Measurements from ENCODE around the gene ZNF132.

Gene ZNF132

GRCh38 chr19:58428617-58429016 is 11.3 kb downstream of the ZNF132 start:
- H3K4me3 Mint-ChIP-seq, result no peak overlapping the region
- peaks cover 13% of the 10 kb centered on the region for H3K27me3 Mint-ChIP-seq (ENCODE audit: low read depth, poor library complexity)
- peaks cover 86% of the 10 kb centered on the region for H3K36me3 Mint-ChIP-seq (ENCODE audit: low read depth)
- DNase-seq, result no peak
- H3K9me3 Mint-ChIP-seq, result peaks cover 95% of the 10 kb centered on the region
- TF ChIP-seq CTCF (IDR thresholded peaks at IDR 0.05), result no peak
- H3K27ac Mint-ChIP-seq, result no peak overlapping the region
- no peaks in the 10 kb centered on the region for H3K4me1 Mint-ChIP-seq

GRCh38 chr19:58417071-58417470 is 22.9 kb downstream of the ZNF132 start:
- Mint-ChIP-seq H3K9me3 (peaks cover 67% of the 10 kb centered on the region), H3K36me3 (ENCODE audit: low read depth) (peaks cover 83% of the 10 kb centered on the region), H3K4me3 (no peak overlapping the region), H3K27me3 (ENCODE audit: low read depth, poor library complexity) (no peaks in the 10 kb centered on the region), H3K4me1 (no peaks in the 10 kb centered on the region), H3K27ac (no peak overlapping the region)
- DNase-seq, result no peak
- no peak for TF ChIP-seq CTCF (IDR thresholded peaks at IDR 0.05)

GRCh38 chr19:58416604-58417003 is 23.3 kb downstream of the ZNF132 start:
- Mint-ChIP-seq H3K9me3 (peaks cover 65% of the 10 kb centered on the region), H3K27me3 (ENCODE audit: low read depth, poor library complexity) (no peaks in the 10 kb centered on the region), H3K27ac (no peak overlapping the region), H3K4me3 (no peak overlapping the region), H3K36me3 (ENCODE audit: low read depth) (peaks cover 82% of the 10 kb centered on the region), H3K4me1 (no peaks in the 10 kb centered on the region)
- no peak for TF ChIP-seq CTCF (IDR thresholded peaks at IDR 0.05)
- DNase-seq, result no peak

GRCh38 chr19:58409010-58409790 is 30.8 kb downstream of the ZNF132 start:
- TF ChIP-seq CTCF (IDR thresholded peaks at IDR 0.05), result no peak
- peaks cover 25% of the 10 kb centered on the region for H3K9me3 Mint-ChIP-seq
- H3K36me3 Mint-ChIP-seq (ENCODE audit: low read depth), result peaks cover 42% of the 10 kb centered on the region
- H3K4me3 Mint-ChIP-seq, result peak overlapping the region; percentile 87
- H3K4me1 Mint-ChIP-seq, result peaks cover 35% of the 10 kb centered on the region
- peak; percentile 33 for DNase-seq
- no peaks in the 10 kb centered on the region for H3K27me3 Mint-ChIP-seq (ENCODE audit: low read depth, poor library complexity)
- no peak overlapping the region for H3K27ac Mint-ChIP-seq

GRCh38 chr19:58408152-58409009 is 31.6 kb downstream of the ZNF132 start, which contains the start of gene ZNF584:
TSS of gene ZNF584 (plus strand) at chr19:58408649. CDS start at chr19:58409148, 499 bp downstream.
- Mint-ChIP-seq H3K9me3 (peaks cover 33% of the 10 kb centered on the region), H3K4me3 (peak within 1 kb of the TSS; percentile 87), H3K27me3 (ENCODE audit: low read depth, poor library complexity) (no peaks in the 10 kb centered on the region), H3K27ac (peak within 1 kb of the TSS; percentile 99), H3K36me3 (ENCODE audit: low read depth) (peaks cover 45% of the 10 kb centered on the region), H3K4me1 (peaks cover 35% of the 10 kb centered on the region)
- DNase-seq, result peak; percentile 98
- TF ChIP-seq CTCF (IDR thresholded peaks at IDR 0.05), result no peak
